ENCODE measurements around the gene IPO5. TPM values are rescaled to one million over a fixed set of nuclear protein-coding genes. Genes with fewer than 3 reads are reported as not detected.

The IPO5 gene
- total RNA-seq, 1 experiment from 2014 or later: 342 TPM

- no peak overlapping the region for H2BK15ac ChIP-seq (ENCODE audit: low read depth, low read length)
- no peak overlapping the region for H2AFZ ChIP-seq (ENCODE audit: low read length)
- H4K20me1 ChIP-seq (ENCODE audit: control insufficient read depth, insufficient read depth, insufficient read length): no peaks in the 10 kb centered on the region
- no peak for DNase-seq
- peaks cover 6% of the 10 kb centered on the region for H3K79me1 ChIP-seq (ENCODE audit: insufficient read depth, low read depth, low read length, poor library complexity, severe bottlenecking)
- H2BK120ac ChIP-seq (ENCODE audit: low read depth, low read length, poor library complexity, severe bottlenecking): no peak overlapping the region
- TF ChIP-seq CTCF (conservative IDR thresholded peaks at IDR 0.05): no peak
- no peak overlapping the region for H2BK20ac ChIP-seq (ENCODE audit: low read depth, low read length, poor library complexity, severe bottlenecking)
- no peak overlapping the region for H3K23ac ChIP-seq (ENCODE audit: insufficient read length, low read depth, low read length)
- peaks cover 0 to 2% of the 10 kb centered on the region in 2 experiments; a peak in 1 of 5 replicates for H3K9me3 Mint-ChIP-seq
- peak overlapping the region; percentile 99 for H3K9ac ChIP-seq (ENCODE audit: extremely low read depth, insufficient read length, low read length)
- no peak overlapping the region for H2AK5ac ChIP-seq (ENCODE audit: insufficient read length, low read length)
- H4K91ac ChIP-seq (ENCODE audit: insufficient read length, low read depth, low read length): no peak overlapping the region
- no peak overlapping the region for H3K18ac ChIP-seq (ENCODE audit: insufficient read length, low read depth, low read length)
- no peak overlapping the region for H3K27ac Mint-ChIP-seq
- H3T11ph ChIP-seq (ENCODE audit: low read length): no peak overlapping the region
- H3K36me3 Mint-ChIP-seq (ENCODE audit: insufficient read depth in 1 of 3, low read depth in 3 of 3): peaks cover 14 to 20% (median 17%) of the 10 kb centered on the region in 3 experiments
- no peaks in the 10 kb centered on the region for H3K4me1 ChIP-seq (ENCODE audit: insufficient read depth, low read length)
- no peaks in the 10 kb centered on the region for H3K9me3 ChIP-seq (ENCODE audit: control insufficient read depth, low read depth, low read length)
- H3K27me3 ChIP-seq (ENCODE audit: insufficient read depth, low read length): no peaks in the 10 kb centered on the region
- H3K4me1 Mint-ChIP-seq: peaks cover 26 to 29% of the 10 kb centered on the region in 2 experiments
- H3K4me3 Mint-ChIP-seq: peak overlapping the region; percentile 97 to 98
- no CpG with 5 or more reads among the region's 7 CpGs for WGBS (ENCODE audit: extremely low coverage, insufficient read length, low lambda C conversion rate)
- H4K5ac ChIP-seq (ENCODE audit: insufficient read length, low read depth, low read length): no peak overlapping the region
- H4K8ac ChIP-seq (replicated peaks; ENCODE audit: insufficient read length, low read depth, low read length): no peak overlapping the region
- H3K27me3 Mint-ChIP-seq (ENCODE audit: low read depth): no peaks in the 10 kb centered on the region
- H3K23me2 ChIP-seq (ENCODE audit: insufficient read length, low read depth, low read length, poor library complexity, severe bottlenecking): peaks cover 15% of the 10 kb centered on the region
- H3K27ac ChIP-seq (ENCODE audit: insufficient read length, low read depth, low read length): no peak overlapping the region
- H3K4me2 ChIP-seq (ENCODE audit: insufficient read depth, insufficient read length, low read length): peak overlapping the region; percentile 98
- no peak overlapping the region for H3K56ac ChIP-seq (ENCODE audit: insufficient read length, low read depth, low read length)
- H3K4ac ChIP-seq (ENCODE audit: low read depth, low read length): no peak overlapping the region
- H3K14ac ChIP-seq (ENCODE audit: insufficient read depth, low read length): no peak overlapping the region
- H3K79me2 ChIP-seq (ENCODE audit: insufficient read depth, low read length): peaks cover 27% of the 10 kb centered on the region; the same call in 1 of the 2 replicates
- H2BK5ac ChIP-seq (ENCODE audit: insufficient read length, low read length): no peak overlapping the region
- no peak overlapping the region for H2BK12ac ChIP-seq (ENCODE audit: insufficient read length, low read depth, low read length)
Measured at GRCh38 chr13:97977982-97978381, 24.5 kb downstream of the IPO5 start.

All from H9 (cell line).